HepG2 (cell line): ENCODE data around the gene TWNK. TPM values are rescaled to one million over a fixed set of nuclear protein-coding genes. Genes with fewer than 3 reads are reported as not detected.

Source experiments
- GLI4 ChIP-seq: sonication (generic); formaldehyde crosslinking; IDR thresholded peaks from 2 replicates; pipeline ENCODE4 v1.5.1; 2020; ENCODE audit warnings: missing genetic modification reagents, mild to moderate bottlenecking, moderate library complexity, borderline replicate concordance
- KAT2B ChIP-seq: fragments of 150-350 bp; IDR thresholded peaks from 2 replicates; pipeline ENCODE4 v1.6.1; 2014; ENCODE audit warnings: low read depth, low read length, borderline replicate concordance
- MZF1 ChIP-seq: sonication (generic); formaldehyde crosslinking; IDR thresholded peaks from 2 replicates; pipeline ENCODE4 v1.8.1; 2023; ENCODE audit warnings: mild to moderate bottlenecking, missing genetic modification reagents, borderline replicate concordance
- NAIF1 ChIP-seq: sonication (generic); formaldehyde crosslinking; IDR thresholded peaks from 2 replicates; pipeline ENCODE4 v1.5.0; 2020; ENCODE audit warnings: mild to moderate bottlenecking, missing genetic modification reagents, borderline replicate concordance
- RARA ChIP-seq: IDR thresholded peaks from 2 replicates; pipeline ENCODE4 v1.6.1; 2016; ENCODE audit warnings: missing genetic modification reagents, missing compliant biosample characterization
- SMARCC2 ChIP-seq: fragments of 450-650 bp; IDR thresholded peaks from 2 replicates; pipeline ENCODE4 v1.6.1; 2017; ENCODE audit warnings: antibody characterized with exemption, mild to moderate bottlenecking
- ZFP90 ChIP-seq: sonication (generic); formaldehyde crosslinking; IDR thresholded peaks from 2 replicates; pipeline ENCODE4 v1.8.0; 2022; ENCODE audit warnings: missing genetic modification reagents, mild to moderate bottlenecking, inconsistent platforms, borderline replicate concordance
- ZNF44 ChIP-seq: sonication (generic); formaldehyde crosslinking; IDR thresholded peaks from 2 replicates; pipeline ENCODE4 v1.5.1; 2020; ENCODE audit warnings: mild to moderate bottlenecking, missing genetic modification reagents
- ZNF558 ChIP-seq: sonication (generic); formaldehyde crosslinking; IDR thresholded peaks from 2 replicates; pipeline ENCODE4 v1.9.0; 2022; ENCODE audit warnings: mild to moderate bottlenecking, missing genetic modification reagents, borderline replicate concordance
- ZNF713 ChIP-seq: sonication (generic); formaldehyde crosslinking; IDR thresholded peaks from 2 replicates; pipeline ENCODE4 v1.4.0; 2020; ENCODE audit warnings: mild to moderate bottlenecking, missing genetic modification reagents
- ZNF839 ChIP-seq: sonication (generic); formaldehyde crosslinking; IDR thresholded peaks from 2 replicates; pipeline ENCODE4 v1.4.0; 2020; ENCODE audit warnings: missing genetic modification reagents, mild to moderate bottlenecking, borderline replicate concordance
- ZNF841 ChIP-seq: sonication (generic); formaldehyde crosslinking; IDR thresholded peaks from 2 replicates; pipeline ENCODE4 v1.8.1; 2023; ENCODE audit warnings: missing genetic modification reagents, borderline replicate concordance
- polyA plus RNA-seq, 8 experiments: library from polyadenylated mRNA; depleted of rRNA in 3 of 8; stranded (reverse) in 7 of 8; unstranded in 1 of 8; fragments of >200 nt; fragmentation: Illumina TruSeq in 4 of 8; extraction: Trizol in 4 of 8; gene quantifications; 2 replicates each; pipeline versions ENCODE4 v1.2.1 to v1.2.3, GENCODE V29; 2011 to 2016; ENCODE audit warnings: low read depth in 4 of 8, missing spikeins in 1 of 8, mixed read lengths in 1 of 8; ENCODE audit not compliant: insufficient read depth in 1 of 8
- total RNA-seq, 5 experiments: library from RNA; depleted of rRNA; stranded (reverse); fragments of >200 nt; fragmentation: Illumina TruSeq; extraction: Trizol; gene quantifications; 2 replicates each; pipeline ENCODE4 v1.2.3, GENCODE V29; 2016; ENCODE audit warnings: low read depth in 1 of 5
- TF ChIP-seq, protein P1 (sequence below): sonication (generic); formaldehyde crosslinking; IDR thresholded peaks from 2 replicates; pipeline ENCODE4 v1.4.0; 2020; ENCODE audit warnings: missing genetic modification reagents, borderline replicate concordance
- TF ChIP-seq, protein P2 (sequence below): sonication (generic); formaldehyde crosslinking; IDR thresholded peaks from 2 replicates; pipeline ENCODE4 v1.8.0; 2022; ENCODE audit warnings: low read depth, missing genetic modification reagents
- TF ChIP-seq, protein P3 (sequence below): IDR thresholded peaks from 2 replicates; pipeline ENCODE4 v1.6.1; 2016; ENCODE audit warnings: mild to moderate bottlenecking, missing biosample characterization, missing genetic modification reagents
- TF ChIP-seq, protein P4 (sequence below): sonication (generic); formaldehyde crosslinking; IDR thresholded peaks from 2 replicates; pipeline ENCODE4 v1.8.0; 2023; ENCODE audit warnings: mild to moderate bottlenecking, missing genetic modification reagents
- TF ChIP-seq, protein P5 (sequence below), 2 experiments: fragments of 450-650 bp in 1 of 2; sonication (generic) in 1 of 2; formaldehyde crosslinking; IDR thresholded peaks; 2 replicates each; pipeline versions ENCODE4 v1.5.0 to v1.8.0; 2020 to 2022; ENCODE audit warnings: mild to moderate bottlenecking in 1 of 2, missing genetic modification reagents in 1 of 2
- TF ChIP-seq, protein P6 (sequence below): sonication (generic); formaldehyde crosslinking; IDR thresholded peaks from 2 replicates; pipeline ENCODE4 v1.5.0; 2020; ENCODE audit warnings: mild to moderate bottlenecking, missing genetic modification reagents
- TF ChIP-seq, protein P7 (sequence below): fragments of 450-650 bp; IDR thresholded peaks from 2 replicates; pipeline ENCODE4 v1.6.1; 2017; ENCODE audit warnings: mild to moderate bottlenecking

TWNK gene
- total and polyA plus RNA-seq, 2 of the 13 experiments (the other 11 are each of a cell fraction or from before 2014, with no cell fraction given) = 10.7 to 16.5 TPM

DNA sequence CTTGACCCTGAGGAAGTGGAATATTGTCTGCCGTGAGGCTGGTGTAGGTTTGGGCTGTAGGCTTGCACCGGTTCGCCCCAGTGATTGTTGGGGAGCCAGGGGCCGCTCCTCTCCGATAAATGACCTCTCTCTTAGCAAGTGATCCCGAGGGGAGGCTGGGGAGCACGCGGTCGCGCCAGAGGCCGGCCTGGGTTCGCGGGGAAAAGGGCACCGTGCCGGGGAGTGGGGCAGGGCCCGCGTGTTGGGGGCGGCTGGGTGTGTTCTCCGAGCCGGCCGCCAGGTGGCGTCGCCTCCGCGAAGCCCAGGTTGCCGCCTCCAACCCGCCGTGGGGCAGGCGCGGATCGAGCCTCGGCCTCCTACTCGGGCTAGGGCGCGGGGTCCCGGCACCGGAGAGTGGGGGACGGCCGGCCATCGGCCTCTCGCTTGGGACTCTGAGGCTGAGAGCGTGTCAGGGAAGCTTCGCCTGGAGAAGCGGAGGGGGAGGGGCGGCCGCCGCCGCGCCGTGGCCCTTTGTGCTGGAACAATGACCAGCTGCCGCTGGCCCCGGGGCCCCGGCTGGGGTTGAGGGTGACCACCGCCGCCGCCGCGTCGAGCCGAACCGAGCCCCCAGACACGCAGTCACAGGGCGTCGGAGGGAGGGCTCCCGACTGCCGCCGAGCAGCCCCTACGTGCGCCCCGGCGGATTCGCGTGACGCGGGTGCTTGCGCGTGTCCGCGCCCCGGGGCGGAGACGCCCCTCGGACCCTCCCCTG, 11.8 kb downstream of the TWNK start (continued):
- TF ChIP-seq, protein P1, sequence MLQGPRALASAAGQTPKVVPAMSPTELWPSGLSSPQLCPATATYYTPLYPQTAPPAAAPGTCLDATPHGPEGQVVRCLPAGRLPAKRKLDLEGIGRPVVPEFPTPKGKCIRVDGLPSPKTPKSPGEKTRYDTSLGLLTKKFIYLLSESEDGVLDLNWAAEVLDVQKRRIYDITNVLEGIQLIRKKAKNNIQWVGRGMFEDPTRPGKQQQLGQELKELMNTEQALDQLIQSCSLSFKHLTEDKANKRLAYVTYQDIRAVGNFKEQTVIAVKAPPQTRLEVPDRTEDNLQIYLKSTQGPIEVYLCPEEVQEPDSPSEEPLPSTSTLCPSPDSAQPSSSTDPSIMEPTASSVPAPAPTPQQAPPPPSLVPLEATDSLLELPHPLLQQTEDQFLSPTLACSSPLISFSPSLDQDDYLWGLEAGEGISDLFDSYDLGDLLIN (CRISPR knock-in tag) = no peak
- TF ChIP-seq ZNF841 (CRISPR knock-in tag) (no peak), ZNF44 (CRISPR knock-in tag) (no peak; the same call in 1 of the 2 replicates), KAT2B (no peak), RARA (CRISPR knock-in tag) (no peak), NAIF1 (CRISPR knock-in tag) (no peak), GLI4 (CRISPR knock-in tag) (peak; percentile 76), SMARCC2 (no peak), ZNF558 (no peak), MZF1 (CRISPR knock-in tag) (no peak), ZNF713 (no peak), ZNF839 (CRISPR knock-in tag) (no peak), ZFP90 (CRISPR knock-in tag) (no peak; the same call in 1 of the 2 replicates)
- TF ChIP-seq, protein P2, sequence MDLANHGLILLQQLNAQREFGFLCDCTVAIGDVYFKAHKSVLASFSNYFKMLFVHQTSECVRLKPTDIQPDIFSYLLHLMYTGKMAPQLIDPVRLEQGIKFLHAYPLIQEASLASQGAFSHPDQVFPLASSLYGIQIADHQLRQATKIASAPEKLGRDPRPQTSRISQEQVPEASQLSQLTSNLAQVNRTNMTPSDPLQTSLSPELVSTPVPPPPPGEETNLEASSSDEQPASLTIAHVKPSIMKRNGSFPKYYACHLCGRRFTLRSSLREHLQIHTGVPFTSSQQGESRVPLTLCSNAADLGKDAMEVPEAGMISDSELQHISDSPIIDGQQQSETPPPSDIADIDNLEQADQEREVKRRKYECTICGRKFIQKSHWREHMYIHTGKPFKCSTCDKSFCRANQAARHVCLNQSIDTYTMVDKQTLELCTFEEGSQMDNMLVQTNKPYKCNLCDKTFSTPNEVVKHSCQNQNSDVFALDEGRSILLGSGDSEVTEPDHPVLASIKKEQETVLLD (CRISPR knock-in tag) = no peak; the same call in 1 of the 2 replicates
- TF ChIP-seq, protein P3, sequence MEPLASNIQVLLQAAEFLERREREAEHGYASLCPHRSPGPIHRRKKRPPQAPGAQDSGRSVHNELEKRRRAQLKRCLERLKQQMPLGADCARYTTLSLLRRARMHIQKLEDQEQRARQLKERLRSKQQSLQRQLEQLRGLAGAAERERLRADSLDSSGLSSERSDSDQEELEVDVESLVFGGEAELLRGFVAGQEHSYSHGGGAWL = peak; percentile 77; the same call in 1 of the 2 replicates
- TF ChIP-seq, protein P4, sequence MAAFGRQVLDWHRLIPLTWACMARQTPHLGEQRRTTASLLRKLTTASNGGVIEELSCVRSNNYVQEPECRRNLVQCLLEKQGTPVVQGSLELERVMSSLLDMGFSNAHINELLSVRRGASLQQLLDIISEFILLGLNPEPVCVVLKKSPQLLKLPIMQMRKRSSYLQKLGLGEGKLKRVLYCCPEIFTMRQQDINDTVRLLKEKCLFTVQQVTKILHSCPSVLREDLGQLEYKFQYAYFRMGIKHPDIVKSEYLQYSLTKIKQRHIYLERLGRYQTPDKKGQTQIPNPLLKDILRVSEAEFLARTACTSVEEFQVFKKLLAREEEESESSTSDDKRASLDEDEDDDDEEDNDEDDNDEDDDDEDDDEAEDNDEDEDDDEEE (CRISPR knock-in tag) = peak; percentile 79; the same call in 1 of the 2 replicates
- TF ChIP-seq, protein P5, sequence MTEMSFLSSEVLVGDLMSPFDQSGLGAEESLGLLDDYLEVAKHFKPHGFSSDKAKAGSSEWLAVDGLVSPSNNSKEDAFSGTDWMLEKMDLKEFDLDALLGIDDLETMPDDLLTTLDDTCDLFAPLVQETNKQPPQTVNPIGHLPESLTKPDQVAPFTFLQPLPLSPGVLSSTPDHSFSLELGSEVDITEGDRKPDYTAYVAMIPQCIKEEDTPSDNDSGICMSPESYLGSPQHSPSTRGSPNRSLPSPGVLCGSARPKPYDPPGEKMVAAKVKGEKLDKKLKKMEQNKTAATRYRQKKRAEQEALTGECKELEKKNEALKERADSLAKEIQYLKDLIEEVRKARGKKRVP (CRISPR knock-in tag; IDR thresholded peaks at IDR 0.05) = 0 out of 4 replicates have a peak, but pooled peaks of 1 of the 2 experiments have one; percentile 26
- TF ChIP-seq, protein P6, sequence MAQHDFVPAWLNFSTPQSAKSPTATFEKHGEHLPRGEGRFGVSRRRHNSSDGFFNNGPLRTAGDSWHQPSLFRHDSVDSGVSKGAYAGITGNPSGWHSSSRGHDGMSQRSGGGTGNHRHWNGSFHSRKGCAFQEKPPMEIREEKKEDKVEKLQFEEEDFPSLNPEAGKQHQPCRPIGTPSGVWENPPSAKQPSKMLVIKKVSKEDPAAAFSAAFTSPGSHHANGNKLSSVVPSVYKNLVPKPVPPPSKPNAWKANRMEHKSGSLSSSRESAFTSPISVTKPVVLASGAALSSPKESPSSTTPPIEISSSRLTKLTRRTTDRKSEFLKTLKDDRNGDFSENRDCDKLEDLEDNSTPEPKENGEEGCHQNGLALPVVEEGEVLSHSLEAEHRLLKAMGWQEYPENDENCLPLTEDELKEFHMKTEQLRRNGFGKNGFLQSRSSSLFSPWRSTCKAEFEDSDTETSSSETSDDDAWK (CRISPR knock-in tag) = no peak
- TF ChIP-seq, protein P7, sequence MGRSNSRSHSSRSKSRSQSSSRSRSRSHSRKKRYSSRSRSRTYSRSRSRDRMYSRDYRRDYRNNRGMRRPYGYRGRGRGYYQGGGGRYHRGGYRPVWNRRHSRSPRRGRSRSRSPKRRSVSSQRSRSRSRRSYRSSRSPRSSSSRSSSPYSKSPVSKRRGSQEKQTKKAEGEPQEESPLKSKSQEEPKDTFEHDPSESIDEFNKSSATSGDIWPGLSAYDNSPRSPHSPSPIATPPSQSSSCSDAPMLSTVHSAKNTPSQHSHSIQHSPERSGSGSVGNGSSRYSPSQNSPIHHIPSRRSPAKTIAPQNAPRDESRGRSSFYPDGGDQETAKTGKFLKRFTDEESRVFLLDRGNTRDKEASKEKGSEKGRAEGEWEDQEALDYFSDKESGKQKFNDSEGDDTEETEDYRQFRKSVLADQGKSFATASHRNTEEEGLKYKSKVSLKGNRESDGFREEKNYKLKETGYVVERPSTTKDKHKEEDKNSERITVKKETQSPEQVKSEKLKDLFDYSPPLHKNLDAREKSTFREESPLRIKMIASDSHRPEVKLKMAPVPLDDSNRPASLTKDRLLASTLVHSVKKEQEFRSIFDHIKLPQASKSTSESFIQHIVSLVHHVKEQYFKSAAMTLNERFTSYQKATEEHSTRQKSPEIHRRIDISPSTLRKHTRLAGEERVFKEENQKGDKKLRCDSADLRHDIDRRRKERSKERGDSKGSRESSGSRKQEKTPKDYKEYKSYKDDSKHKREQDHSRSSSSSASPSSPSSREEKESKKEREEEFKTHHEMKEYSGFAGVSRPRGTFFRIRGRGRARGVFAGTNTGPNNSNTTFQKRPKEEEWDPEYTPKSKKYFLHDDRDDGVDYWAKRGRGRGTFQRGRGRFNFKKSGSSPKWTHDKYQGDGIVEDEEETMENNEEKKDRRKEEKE = no peak
